Progenitor cell of endocrine pancreas (in vitro differentiated cells): ENCODE measurements around the gene AGTRAP. TPM values are rescaled to one million over a fixed set of nuclear protein-coding genes. Genes with fewer than 3 reads are reported as not detected.

Source experiments
- DNase-seq: peaks from one replicate; pipeline ENCODE4 v3.0.0; 2021; ENCODE audit warnings: low spot score; ENCODE audit not compliant: unreplicated experiment
- H3K27ac Mint-ChIP-seq: 2 replicates; pipeline ENCODE4 v1.8.0; 2021; ENCODE audit warnings: mild to moderate bottlenecking, moderate library complexity, mixed read lengths
- H3K27me3 Mint-ChIP-seq: 2 replicates; pipeline ENCODE4 v1.8.0; 2021; ENCODE audit warnings: mixed read lengths
- H3K36me3 Mint-ChIP-seq: 2 replicates; pipeline ENCODE4 v1.8.0; 2022; ENCODE audit warnings: mixed read lengths; ENCODE audit not compliant: insufficient read depth
- H3K4me1 Mint-ChIP-seq: 2 replicates; pipeline ENCODE4 v1.8.0; 2021; ENCODE audit warnings: low read depth, mixed read lengths
- H3K4me3 Mint-ChIP-seq: 2 replicates; pipeline ENCODE4 v1.8.0; 2021; ENCODE audit warnings: low read depth, mild to moderate bottlenecking, moderate library complexity, mixed read lengths
- H3K9me3 Mint-ChIP-seq: 2 replicates; pipeline ENCODE4 v1.8.0; 2021; ENCODE audit warnings: low read depth, mixed read lengths
- total RNA-seq: library from RNA; stranded (reverse); gene quantifications from 2 replicates; pipeline ENCODE4 v1.2.1, GENCODE V29; 2021
- TF ChIP-seq, protein P1 (sequence below): fragments of 200-600 bp; sonication (generic); IDR thresholded peaks from one replicate; pipeline ENCODE4 v1.5.0; 2021; ENCODE audit warnings: antibody characterized with exemption, mild to moderate bottlenecking; ENCODE audit not compliant: unreplicated experiment

Gene AGTRAP
- total RNA-seq, 1 donor from 2014 or later, result 34.2 TPM

DNA sequence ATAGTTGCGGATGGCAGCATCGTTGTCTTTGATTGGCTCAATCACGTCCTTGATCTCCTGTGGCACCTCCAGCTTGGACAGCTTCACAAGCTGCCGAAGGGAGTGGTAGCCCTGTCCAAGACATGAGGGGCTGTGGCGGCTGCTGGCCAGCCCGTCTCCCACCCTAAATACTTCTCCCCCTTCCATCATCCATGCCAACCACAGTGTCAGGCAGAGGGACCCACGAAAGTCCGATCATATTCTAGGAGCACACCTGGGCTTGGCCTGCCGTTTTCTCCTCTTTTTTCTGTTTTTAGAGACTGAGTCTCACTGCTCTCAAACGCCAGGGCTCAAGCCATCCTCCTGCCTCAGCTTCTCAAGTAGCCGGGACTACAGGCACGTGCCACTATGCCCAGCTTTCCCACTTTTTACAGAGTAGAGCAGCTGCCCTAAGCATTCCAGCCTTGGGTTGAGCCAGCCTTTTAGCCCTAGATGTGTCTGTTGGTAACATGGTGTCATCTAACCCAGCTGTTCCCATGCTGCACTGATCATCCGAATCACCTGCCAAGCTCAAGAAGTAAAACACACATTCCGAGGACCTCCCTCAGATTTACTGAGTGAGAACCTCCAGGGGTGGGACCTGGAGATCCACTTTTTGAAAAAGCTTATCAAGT is 59.4 kb downstream of the AGTRAP start:
- TF ChIP-seq, protein P1, sequence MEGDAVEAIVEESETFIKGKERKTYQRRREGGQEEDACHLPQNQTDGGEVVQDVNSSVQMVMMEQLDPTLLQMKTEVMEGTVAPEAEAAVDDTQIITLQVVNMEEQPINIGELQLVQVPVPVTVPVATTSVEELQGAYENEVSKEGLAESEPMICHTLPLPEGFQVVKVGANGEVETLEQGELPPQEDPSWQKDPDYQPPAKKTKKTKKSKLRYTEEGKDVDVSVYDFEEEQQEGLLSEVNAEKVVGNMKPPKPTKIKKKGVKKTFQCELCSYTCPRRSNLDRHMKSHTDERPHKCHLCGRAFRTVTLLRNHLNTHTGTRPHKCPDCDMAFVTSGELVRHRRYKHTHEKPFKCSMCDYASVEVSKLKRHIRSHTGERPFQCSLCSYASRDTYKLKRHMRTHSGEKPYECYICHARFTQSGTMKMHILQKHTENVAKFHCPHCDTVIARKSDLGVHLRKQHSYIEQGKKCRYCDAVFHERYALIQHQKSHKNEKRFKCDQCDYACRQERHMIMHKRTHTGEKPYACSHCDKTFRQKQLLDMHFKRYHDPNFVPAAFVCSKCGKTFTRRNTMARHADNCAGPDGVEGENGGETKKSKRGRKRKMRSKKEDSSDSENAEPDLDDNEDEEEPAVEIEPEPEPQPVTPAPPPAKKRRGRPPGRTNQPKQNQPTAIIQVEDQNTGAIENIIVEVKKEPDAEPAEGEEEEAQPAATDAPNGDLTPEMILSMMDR, result no peak
- H3K27ac Mint-ChIP-seq, result no peak overlapping the region

GRCh38 chr1:11796036-11796828 is 60.3 kb downstream of the AGTRAP start:
- TF ChIP-seq, protein P1, result no peak
- H3K4me3 Mint-ChIP-seq, result no peak overlapping the region
- no peaks in the 10 kb centered on the region for H3K27me3 Mint-ChIP-seq
- no peak overlapping the region for H3K27ac Mint-ChIP-seq
- DNase-seq, result no peak
- H3K4me1 Mint-ChIP-seq, result no peaks in the 10 kb centered on the region
- H3K9me3 Mint-ChIP-seq, result no peaks in the 10 kb centered on the region
- H3K36me3 Mint-ChIP-seq, result peaks cover 14% of the 10 kb centered on the region

More for the DNA sequence above, 59.4 kb downstream of the AGTRAP start:
- Mint-ChIP-seq H3K9me3 (no peaks in the 10 kb centered on the region), H3K4me3 (no peak overlapping the region), H3K36me3 (peaks cover 18% of the 10 kb centered on the region), H3K4me1 (no peaks in the 10 kb centered on the region), H3K27me3 (no peaks in the 10 kb centered on the region)
- DNase-seq, result no peak

DNA sequence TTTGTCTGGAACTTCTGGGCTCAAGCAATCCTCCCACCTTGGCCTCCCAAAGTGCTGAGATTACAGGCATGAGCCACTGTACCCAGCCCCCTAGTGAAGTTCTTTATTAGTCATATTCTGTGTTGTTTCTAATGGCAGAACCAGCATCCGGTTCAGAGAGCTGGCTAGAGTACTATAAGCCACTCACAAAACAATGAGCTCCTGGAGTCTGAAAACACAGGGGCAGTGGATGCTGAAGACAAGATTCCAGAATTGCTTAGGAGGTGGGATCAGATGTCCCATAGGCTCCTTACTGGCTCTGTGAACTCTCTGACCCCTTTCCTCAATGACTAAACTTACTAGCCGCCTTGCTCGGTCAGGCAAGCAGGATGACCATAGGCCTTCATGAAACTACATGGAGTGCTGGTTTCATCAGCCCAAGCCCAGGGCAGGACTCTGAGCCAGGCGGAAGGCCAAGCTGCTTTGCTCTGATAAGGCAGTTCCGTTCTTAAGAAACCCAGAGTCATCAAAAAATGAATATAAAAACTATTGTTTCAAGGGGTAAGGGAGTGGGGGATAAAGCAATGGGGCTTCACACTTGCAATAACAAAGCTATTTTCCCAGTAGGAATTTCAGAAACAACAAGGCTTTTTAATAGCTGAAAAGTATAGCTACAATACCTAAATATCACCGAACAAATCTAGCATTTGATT is 61.7 kb downstream of the AGTRAP start:
- Mint-ChIP-seq H3K9me3 (no peaks in the 10 kb centered on the region), H3K4me3 (no peak overlapping the region), H3K27ac (no peak overlapping the region), H3K27me3 (no peaks in the 10 kb centered on the region), H3K36me3 (peaks cover 8% of the 10 kb centered on the region), H3K4me1 (peaks cover 3% of the 10 kb centered on the region)
- no peak for DNase-seq
- TF ChIP-seq, protein P1, result no peak

- no peak for DNase-seq
Observed at GRCh38 chr1:11799099-11799498, 63.2 kb downstream of the AGTRAP start.

GRCh38 chr1:11799896-11800295 is 64.0 kb downstream of the AGTRAP start:
- H3K9me3 Mint-ChIP-seq, result no peaks in the 10 kb centered on the region
- H3K36me3 Mint-ChIP-seq, result peaks cover 5% of the 10 kb centered on the region
- no peak overlapping the region for H3K27ac Mint-ChIP-seq
- TF ChIP-seq, protein P1, result no peak
- H3K4me1 Mint-ChIP-seq, result peaks cover 22% of the 10 kb centered on the region
- no peak for DNase-seq
- no peak overlapping the region for H3K4me3 Mint-ChIP-seq
- no peaks in the 10 kb centered on the region for H3K27me3 Mint-ChIP-seq

More at GRCh38 chr1:11799099-11799498, 63.2 kb downstream of the AGTRAP start:
- Mint-ChIP-seq H3K4me1 (peaks cover 14% of the 10 kb centered on the region), H3K27me3 (no peaks in the 10 kb centered on the region), H3K27ac (no peak overlapping the region), H3K4me3 (no peak overlapping the region), H3K36me3 (peaks cover 8% of the 10 kb centered on the region), H3K9me3 (no peaks in the 10 kb centered on the region)
- TF ChIP-seq, protein P1, result no peak
